Measurements from ENCODE around the gene PJA1.
A peak's percentile ranks its signal among the peaks of the same experiment; 100 is the strongest.

Gene PJA1

DNA sequence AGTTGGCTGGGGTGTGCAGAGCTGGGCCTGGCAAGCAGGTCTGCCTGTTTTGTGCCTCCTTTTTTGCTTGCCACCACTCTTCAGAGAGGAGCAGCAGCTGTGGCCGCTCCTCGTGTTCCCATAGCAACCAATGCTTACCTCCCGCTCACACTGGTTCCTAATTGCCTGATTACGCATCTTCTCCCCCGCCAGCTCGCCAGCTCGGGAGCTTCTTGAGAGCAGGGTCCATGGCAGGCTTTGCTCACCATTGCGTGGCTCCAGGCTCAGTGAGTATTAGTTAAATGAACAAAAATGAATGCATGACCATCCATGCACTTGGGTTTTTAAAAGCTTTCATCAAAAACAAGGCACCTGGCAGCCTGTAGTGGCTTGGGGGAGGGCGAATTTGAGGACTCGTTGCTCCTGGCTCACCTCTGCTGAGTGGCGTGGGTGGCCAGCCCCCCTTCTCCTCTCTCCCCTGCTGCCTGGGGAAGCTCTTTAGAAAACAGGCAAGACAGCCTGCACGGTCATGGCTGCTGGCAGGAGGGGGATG lies 14.2 kb upstream of the PJA1 start:
- H3K36me3 Mint-ChIP-seq, result no peaks in the 10 kb centered on the region
- H3K27ac Mint-ChIP-seq, result no peak overlapping the region
- H3K9me3 Mint-ChIP-seq, result no peaks in the 10 kb centered on the region
- peaks cover 3% of the 10 kb centered on the region for H3K27me3 Mint-ChIP-seq
- no peak overlapping the region for H3K4me3 Mint-ChIP-seq
- H3K4me1 Mint-ChIP-seq, result no peaks in the 10 kb centered on the region

DNA sequence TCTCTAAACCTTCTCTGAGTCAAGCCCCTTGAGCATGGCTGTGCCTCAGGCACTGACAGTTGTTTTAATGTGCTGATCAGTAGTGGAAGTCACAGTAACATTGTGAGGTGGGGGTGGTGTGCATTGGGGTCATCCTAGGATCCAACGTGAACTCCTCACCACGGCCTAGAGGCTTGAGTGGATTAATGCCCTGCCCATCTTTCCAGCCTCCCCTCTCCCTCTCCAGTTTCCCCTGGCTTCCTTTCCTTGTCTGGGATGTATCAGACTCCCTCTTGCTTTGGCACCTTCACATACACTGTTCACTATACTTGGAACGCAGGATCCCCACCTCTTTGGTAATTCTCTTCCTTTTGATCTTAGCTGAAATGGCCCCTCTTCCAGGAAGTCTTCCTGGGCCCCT lies 13.3 kb upstream of the PJA1 start:
- Mint-ChIP-seq H3K27me3 (peaks cover 3% of the 10 kb centered on the region), H3K9me3 (no peaks in the 10 kb centered on the region), H3K4me3 (no peak overlapping the region), H3K36me3 (no peaks in the 10 kb centered on the region), H3K27ac (no peak overlapping the region), H3K4me1 (no peaks in the 10 kb centered on the region)

DNA sequence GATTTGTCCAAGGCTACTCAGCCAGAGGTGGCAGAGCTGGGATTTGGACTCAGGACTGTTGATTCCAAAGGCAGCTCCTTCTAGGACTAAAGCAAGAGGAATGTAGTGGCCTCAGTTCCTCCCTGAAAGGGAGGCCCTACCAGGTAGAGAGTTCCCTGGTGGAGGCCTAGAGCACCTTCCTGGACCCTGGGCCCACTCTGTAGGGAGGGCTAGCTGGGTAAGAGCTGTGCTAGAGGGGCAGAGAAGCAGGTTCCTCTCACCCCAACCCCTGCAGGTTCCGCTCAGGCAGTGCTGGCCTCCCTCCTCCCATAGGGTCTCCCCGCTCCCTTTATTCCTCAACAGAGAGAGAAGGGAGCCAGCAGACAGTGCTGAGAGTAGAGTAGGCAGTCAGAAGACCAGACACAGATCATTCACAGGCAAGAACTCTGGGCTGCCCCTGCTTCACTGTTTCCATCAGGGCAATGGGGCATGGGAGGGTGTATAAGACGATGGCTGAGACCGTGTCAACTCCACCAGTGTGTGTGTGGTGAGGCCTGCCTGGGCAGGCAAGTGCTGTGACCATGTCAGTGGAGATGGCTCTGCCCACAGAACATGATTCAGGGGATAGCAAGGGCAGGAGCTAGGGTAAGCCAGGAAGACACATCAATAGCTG lies 12.4 kb upstream of the PJA1 start:
- H3K27me3 Mint-ChIP-seq, result peaks cover 3% of the 10 kb centered on the region
- no peaks in the 10 kb centered on the region for H3K36me3 Mint-ChIP-seq
- no peaks in the 10 kb centered on the region for H3K9me3 Mint-ChIP-seq
- H3K27ac Mint-ChIP-seq, result no peak overlapping the region
- no peaks in the 10 kb centered on the region for H3K4me1 Mint-ChIP-seq
- no peak overlapping the region for H3K4me3 Mint-ChIP-seq

DNA sequence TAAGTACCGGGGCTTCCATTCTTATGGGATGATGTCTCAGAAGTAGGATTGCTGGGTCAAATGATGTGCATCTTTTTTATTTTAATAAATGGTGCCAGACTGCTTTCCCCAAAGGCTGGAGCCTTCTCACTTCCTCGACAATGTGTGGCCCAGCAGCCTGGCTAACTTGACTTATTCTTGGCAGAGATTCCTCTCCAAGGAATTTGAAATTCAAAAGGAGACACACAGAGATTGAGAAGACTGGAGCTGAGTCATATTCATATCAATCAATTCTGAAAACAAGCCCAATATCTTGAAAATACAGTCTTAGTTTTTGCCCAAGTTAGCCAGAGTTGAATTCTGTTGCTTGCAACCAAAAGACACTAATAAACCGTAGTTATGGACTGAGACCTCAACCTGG lies 10.8 kb upstream of the PJA1 start:
- Mint-ChIP-seq H3K4me1 (no peaks in the 10 kb centered on the region), H3K27ac (no peak overlapping the region), H3K36me3 (no peaks in the 10 kb centered on the region), H3K9me3 (no peaks in the 10 kb centered on the region), H3K27me3 (peaks cover 3% of the 10 kb centered on the region), H3K4me3 (no peak overlapping the region)

DNA sequence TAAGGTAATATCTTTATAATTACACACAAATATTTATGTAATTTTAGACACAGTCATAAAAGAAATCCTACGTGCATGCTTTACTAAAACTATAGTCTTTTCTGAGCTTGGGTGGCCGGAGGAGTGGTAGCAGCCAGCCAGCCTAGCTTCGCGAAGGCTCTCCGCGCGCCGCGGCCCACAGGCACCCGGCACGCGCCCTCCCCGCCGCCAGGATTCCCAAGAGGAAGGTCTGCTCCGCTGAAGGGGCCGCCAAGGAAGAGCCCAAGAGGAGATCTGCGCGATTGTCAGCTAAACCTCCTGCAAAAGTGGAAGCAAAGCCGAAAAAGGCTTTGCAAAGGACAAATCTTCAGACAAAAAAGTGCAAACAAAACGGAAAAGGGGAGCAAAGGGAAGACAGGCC lies 8.7 kb upstream of the PJA1 start:
- Mint-ChIP-seq H3K36me3 (no peaks in the 10 kb centered on the region), H3K4me1 (no peaks in the 10 kb centered on the region), H3K27me3 (no peaks in the 10 kb centered on the region), H3K27ac (no peak overlapping the region), H3K9me3 (no peaks in the 10 kb centered on the region), H3K4me3 (no peak overlapping the region)

DNA sequence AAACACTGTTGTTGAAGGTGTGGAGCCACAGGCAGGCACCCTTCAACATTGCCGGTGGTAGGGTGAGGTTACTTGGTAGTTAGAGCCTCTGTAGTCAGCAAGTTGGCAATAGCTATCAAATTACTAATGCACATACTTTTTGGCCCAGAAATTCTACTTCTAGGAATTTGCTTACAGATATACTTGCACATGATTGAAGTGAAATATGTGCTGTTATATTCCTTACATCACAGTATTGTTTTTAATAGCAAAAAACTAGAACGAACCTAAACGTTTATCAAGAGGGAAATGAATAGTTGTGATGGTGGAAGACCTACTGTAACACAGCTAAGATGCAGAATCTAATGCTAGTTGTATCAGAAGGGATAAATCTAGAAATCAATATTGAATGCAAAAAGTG lies 7.7 kb upstream of the PJA1 start:
- H3K4me1 Mint-ChIP-seq, result no peaks in the 10 kb centered on the region
- H3K9me3 Mint-ChIP-seq, result no peaks in the 10 kb centered on the region
- H3K4me3 Mint-ChIP-seq, result no peak overlapping the region
- no peaks in the 10 kb centered on the region for H3K36me3 Mint-ChIP-seq
- H3K27ac Mint-ChIP-seq, result no peak overlapping the region
- no peaks in the 10 kb centered on the region for H3K27me3 Mint-ChIP-seq

DNA sequence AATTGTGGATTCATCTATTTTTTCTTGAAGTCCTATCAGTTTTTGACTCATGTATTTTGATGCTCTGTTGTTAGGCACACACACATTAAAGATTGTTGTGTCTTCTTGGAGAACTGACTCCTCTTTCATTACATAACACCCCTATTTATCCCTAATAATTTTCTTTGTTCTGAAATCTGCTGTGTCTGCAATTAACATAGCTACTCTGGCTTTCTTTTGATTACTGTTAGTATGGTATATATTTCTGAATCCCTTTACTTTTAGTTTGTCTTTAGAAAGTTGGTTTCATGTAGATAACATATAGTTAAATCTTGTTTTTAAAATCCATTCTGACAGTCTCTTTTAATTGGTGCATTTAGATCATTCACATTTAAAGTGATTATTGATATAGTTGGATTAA lies 5.1 kb upstream of the PJA1 start:
- Mint-ChIP-seq H3K27me3 (no peaks in the 10 kb centered on the region), H3K36me3 (no peaks in the 10 kb centered on the region), H3K4me1 (peaks cover 5% of the 10 kb centered on the region), H3K4me3 (no peak overlapping the region), H3K9me3 (no peaks in the 10 kb centered on the region), H3K27ac (no peak overlapping the region)

DNA sequence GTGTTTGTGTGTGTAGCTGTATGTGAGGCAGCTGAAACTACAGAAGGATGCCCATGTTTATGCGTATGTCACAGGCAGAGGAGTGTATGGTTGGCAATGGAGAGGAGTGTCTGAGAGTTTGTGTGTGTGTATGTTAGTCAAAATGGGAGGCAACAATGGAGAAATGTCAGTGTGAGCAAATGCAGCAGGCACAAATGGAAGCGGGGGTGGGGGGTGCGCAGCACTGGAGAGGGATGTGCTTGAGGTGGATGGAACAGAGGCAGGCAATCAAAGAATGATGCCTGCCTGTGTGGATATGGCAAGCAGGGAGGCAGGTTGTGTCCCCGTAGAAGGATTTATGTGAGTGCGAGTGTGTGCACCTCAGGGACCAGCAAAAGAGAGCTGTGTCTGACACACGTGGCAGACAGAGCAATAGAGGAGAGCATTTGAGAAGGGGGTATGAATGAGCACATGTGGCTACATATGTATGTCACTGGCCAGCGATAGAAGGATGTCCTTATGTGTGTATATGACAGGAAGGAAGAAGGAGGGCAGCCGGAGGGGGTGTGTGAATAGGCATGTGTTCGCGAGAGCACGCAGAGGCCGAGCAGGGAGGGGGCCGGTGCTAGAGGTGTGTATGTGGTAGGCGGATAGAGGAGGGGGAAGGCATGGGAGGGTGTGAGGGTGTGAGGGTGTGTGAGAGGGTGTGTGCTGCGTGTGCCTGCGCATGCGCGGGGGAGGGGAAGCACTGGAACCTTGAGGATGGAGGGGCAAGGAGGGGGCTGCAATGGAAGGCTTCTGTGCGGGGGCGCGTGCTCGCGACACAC lies 1.1 kb downstream of the PJA1 start:
- Mint-ChIP-seq H3K27me3 (no peaks in the 10 kb centered on the region), H3K4me1 (peaks cover 38% of the 10 kb centered on the region), H3K4me3 (peak overlapping the region; percentile 81), H3K36me3 (no peaks in the 10 kb centered on the region), H3K9me3 (no peaks in the 10 kb centered on the region), H3K27ac (peak overlapping the region; percentile 69)

DNA sequence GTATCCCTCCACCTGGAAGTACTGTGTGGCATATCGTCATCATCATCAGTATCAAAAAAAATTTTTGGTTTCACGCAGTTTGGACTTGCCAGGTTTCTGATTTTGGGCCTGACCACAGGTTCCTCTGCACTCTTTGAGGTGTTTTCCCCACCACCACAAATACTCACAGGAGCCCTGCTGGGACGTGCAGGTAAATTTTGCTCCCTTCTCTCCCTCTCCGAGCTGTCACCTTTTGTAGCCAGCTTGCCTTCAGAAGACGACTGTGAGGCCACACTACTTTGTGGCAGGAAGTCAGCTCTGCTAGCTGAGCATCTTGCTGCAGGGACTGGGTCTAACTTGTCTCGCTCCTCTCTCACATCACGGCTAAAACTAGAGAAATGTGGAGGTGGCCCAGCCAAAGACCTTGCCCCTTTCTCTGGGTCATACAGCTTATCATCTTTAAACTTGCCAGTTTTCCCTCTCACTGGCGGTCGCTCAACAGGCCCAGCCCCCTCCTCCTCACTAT lies 2.8 kb downstream of the PJA1 start:
- no peaks in the 10 kb centered on the region for H3K9me3 Mint-ChIP-seq
- no peaks in the 10 kb centered on the region for H3K27me3 Mint-ChIP-seq
- H3K27ac Mint-ChIP-seq, result peak overlapping the region; percentile 59
- no peak overlapping the region for H3K4me3 Mint-ChIP-seq
- no peaks in the 10 kb centered on the region for H3K36me3 Mint-ChIP-seq
- peaks cover 38% of the 10 kb centered on the region for H3K4me1 Mint-ChIP-seq

DNA sequence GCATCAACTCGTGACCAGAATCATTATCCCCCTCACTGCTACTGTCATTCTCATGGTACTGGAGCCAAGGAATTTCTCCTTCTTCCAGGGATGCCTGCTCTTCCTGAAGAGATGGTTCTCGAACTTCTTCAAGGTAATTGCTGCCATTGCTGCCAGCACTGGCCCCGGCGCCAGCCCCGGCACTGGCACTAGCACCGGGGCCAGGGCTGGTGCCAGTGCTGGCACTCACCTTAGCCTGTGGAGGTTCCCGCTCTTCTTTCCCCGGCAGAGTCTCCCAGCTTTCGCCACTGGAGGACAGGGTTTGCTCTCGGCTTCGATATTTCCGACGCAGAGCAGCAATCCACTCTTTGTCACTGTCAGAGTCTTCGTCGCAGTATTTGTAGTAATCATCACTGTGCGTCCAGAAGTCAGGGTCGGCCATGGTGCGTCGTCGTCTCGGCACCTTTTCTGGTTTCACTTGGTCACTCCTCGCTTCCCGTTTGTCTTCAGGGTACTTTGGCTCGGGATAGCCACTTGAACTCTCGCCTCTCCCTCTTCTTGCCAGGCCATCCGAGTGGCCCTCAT lies 3.4 kb downstream of the PJA1 start:
- no peaks in the 10 kb centered on the region for H3K9me3 Mint-ChIP-seq
- H3K27me3 Mint-ChIP-seq, result no peaks in the 10 kb centered on the region
- H3K4me3 Mint-ChIP-seq, result no peak overlapping the region
- H3K27ac Mint-ChIP-seq, result no peak overlapping the region
- H3K36me3 Mint-ChIP-seq, result no peaks in the 10 kb centered on the region
- H3K4me1 Mint-ChIP-seq, result peaks cover 38% of the 10 kb centered on the region

DNA sequence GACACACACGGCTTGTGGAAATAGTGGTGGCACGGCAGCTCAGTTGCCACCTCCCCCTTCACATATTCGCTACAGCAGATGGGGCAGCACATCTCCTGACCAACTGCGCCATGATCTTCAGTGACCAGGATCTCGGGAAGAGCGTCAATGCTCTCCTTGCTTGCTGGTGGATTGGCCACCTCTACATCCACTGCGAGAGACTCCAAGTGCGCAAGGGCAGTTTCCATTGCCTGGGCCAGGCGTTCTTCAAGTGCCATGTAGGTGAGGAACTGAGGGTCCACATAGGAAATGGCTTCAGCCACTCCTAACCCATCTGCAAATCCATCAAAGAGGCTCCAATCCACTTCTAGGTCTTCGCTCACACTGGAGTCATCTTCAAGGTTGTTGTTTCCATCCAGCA lies 3.9 kb downstream of the PJA1 start:
- Mint-ChIP-seq H3K27me3 (no peaks in the 10 kb centered on the region), H3K27ac (no peak overlapping the region), H3K4me1 (peaks cover 38% of the 10 kb centered on the region), H3K36me3 (no peaks in the 10 kb centered on the region), H3K4me3 (no peak overlapping the region), H3K9me3 (no peaks in the 10 kb centered on the region)

DNA sequence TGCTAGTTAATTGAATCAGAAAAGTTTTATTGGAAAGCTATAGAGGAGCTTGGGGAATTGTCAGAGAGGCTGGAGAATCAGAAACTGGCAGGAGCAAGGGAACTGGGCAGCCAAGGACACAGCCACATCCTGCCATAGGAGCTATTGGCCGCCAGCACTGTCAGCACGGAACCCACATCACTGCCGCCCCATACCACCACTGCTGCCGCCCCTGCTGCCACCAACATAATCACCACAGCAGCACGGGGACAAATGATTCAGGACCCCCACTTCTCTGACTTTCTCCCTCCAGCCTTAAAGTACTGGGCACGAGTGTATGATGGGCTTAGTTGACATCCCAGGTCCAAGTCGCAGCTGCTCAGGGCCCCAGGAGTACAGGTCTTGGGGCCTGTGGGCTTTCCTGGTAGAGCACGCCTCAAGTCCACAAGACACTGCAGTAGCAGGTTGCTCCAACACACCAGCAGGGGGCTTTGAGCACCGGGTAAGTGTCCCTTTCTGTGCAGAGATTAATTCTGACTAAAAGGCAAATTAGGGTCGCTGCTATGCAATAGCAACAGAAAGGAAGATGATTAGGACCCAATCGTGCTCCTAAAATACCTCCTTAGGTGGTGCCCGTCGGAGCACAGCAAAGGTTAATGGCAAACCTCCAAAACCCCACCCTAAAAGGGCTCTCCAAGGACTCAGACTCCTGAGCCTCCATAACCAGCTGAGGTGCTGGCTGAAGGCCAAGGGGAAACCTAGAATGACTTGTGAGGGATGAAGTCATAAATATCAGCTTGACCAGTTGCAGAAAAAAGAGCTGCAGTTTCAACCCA lies 6.9 kb downstream of the PJA1 start:
- Mint-ChIP-seq H3K27ac (no peak overlapping the region), H3K4me3 (no peak overlapping the region), H3K9me3 (no peaks in the 10 kb centered on the region), H3K27me3 (no peaks in the 10 kb centered on the region), H3K4me1 (peaks cover 24% of the 10 kb centered on the region), H3K36me3 (no peaks in the 10 kb centered on the region)

DNA sequence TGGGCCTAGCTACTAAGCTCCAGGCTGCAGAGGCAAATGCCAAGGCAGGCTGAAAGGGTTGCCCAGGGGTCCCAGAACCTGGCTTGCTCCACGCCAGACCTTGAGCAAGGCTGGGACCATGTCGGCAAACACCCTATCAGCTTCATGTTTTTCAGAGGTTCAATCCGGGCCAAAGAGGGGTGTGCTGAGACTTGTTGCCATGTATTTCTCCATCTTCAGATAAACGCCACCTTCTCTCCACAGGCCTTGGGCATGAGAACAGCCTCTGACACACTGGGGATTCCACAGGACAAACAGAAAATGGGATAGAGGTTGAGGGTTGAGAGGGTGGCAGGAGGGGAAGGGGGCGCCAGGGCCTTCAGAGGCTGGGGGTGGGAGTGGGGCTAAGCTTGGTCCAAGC lies 8.6 kb downstream of the PJA1 start:
- Mint-ChIP-seq H3K27me3 (no peaks in the 10 kb centered on the region), H3K4me1 (peaks cover 6% of the 10 kb centered on the region), H3K4me3 (no peak overlapping the region)

DNA sequence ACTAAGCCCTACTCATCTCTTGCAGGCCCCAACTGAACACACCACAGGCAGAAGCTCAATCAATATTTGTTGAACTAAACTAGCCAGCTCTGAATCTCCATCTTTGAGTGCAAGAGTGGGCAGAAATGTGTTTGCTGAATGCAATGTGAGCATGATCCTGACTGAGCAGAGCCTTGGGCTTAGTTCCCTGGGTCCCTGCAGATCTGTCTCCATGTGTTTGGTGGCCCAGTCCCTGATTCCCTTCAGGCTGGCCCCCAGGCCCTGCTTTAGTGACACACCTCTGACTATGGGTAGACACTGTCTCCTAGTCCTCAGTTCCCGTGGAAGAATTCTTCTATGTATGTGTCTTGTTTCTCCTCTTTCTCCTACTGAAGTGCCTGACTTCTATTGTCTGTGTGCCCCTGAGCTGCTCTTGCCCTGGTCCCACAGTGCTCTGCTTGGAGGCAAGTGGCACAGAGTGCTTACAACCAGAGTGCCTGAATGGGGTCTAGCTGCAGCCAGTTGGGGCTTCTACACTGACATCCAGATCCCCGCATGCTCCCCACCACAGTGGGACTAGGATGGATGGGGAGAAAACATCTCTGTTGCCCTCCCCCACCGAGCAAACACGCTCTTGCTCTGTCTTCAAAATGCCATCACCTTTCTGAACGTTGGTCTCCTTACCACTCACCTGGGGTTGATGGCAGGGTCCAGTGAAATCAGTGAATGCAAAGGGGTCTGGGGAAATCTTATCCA lies 9.3 kb downstream of the PJA1 start:
- Mint-ChIP-seq H3K27ac (no peak overlapping the region), H3K36me3 (no peaks in the 10 kb centered on the region), H3K9me3 (no peaks in the 10 kb centered on the region)

More for the DNA sequence above, 8.6 kb downstream of the PJA1 start:
- no peak overlapping the region for H3K27ac Mint-ChIP-seq
- no peaks in the 10 kb centered on the region for H3K9me3 Mint-ChIP-seq
- H3K36me3 Mint-ChIP-seq, result no peaks in the 10 kb centered on the region

DNA sequence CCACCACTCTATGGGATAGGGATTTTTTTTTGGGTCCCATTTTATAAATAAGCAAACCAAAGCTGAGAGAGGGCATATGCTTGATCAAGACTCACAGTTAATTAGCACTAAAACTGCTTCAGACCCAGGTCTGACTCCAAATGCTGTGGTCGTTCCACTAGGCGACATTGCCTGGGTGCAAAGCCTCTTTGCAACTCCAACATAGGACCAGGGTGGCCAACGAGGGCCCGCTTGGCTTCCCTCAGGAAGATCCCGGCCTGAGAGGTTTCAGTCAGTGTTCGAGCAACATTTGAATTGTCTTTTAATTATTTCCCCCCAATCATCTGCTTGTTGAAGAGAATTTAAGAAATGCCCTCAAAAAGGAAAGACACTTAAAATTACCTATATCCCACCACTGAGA lies 11.2 kb downstream of the PJA1 start:
- Mint-ChIP-seq H3K27ac (no peak overlapping the region), H3K4me3 (no peak overlapping the region), H3K9me3 (no peaks in the 10 kb centered on the region), H3K36me3 (no peaks in the 10 kb centered on the region), H3K4me1 (no peaks in the 10 kb centered on the region), H3K27me3 (peaks cover 1% of the 10 kb centered on the region)

More for the DNA sequence above, 9.3 kb downstream of the PJA1 start:
- no peaks in the 10 kb centered on the region for H3K27me3 Mint-ChIP-seq
- no peak overlapping the region for H3K4me3 Mint-ChIP-seq
- peaks cover 5% of the 10 kb centered on the region for H3K4me1 Mint-ChIP-seq
